A549 (cell line): Measurements from ENCODE around the gene CBFA2T2.

ENCODE experiments used
- POLR2A ChIP-seq: IDR thresholded peaks from 2 replicates; pipeline ENCODE4 v1.6.1; 2012; ENCODE audit warnings: mild to moderate bottlenecking, low read length
- TF ChIP-seq, protein P1 (sequence below): fragments of >200 bp; sonication (Bioruptor Twin); formaldehyde crosslinking; IDR thresholded peaks from 3 replicates; pipeline ENCODE4 v1.5.1; 2016

GRCh38 chr20:33660685-33661058, 170.8 kb downstream of the CBFA2T2 start:
- TF ChIP-seq POLR2A: no peak
- TF ChIP-seq, protein P1, sequence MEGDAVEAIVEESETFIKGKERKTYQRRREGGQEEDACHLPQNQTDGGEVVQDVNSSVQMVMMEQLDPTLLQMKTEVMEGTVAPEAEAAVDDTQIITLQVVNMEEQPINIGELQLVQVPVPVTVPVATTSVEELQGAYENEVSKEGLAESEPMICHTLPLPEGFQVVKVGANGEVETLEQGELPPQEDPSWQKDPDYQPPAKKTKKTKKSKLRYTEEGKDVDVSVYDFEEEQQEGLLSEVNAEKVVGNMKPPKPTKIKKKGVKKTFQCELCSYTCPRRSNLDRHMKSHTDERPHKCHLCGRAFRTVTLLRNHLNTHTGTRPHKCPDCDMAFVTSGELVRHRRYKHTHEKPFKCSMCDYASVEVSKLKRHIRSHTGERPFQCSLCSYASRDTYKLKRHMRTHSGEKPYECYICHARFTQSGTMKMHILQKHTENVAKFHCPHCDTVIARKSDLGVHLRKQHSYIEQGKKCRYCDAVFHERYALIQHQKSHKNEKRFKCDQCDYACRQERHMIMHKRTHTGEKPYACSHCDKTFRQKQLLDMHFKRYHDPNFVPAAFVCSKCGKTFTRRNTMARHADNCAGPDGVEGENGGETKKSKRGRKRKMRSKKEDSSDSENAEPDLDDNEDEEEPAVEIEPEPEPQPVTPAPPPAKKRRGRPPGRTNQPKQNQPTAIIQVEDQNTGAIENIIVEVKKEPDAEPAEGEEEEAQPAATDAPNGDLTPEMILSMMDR: no peak
